ENCODE measurements around the gene FAM120B.

Gene FAM120B

DNA sequence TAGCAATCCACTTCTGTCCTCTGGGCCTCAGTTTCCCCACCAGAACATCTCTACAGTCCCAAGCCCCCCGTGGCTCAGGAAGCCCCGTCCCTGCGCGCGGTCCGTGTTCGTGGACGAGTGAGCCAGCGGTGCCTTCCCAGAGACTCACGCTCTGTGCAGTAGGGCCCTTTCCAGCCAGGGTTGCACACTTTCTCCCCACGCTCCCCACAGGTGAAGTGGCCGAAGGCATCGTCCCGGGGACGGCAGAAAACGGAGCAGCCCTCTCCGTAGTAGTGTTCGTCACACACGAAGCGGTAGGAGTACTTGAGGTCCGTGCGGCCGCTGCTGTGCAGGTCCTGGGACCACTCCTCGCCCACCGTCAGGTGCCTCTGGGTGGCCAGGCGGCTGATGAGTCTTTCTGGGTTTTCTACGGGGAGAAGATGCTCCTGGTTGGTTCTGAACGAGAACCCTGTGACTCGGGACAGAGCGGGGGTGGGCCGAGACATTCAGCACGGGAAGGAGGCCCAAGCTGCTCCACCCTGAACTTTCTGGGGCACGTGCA, 18.4 kb upstream of the FAM120B start:
- Mint-ChIP-seq H3K27ac (no peak overlapping the region), H3K36me3 (ENCODE audit: low read depth) (peaks cover 6% of the 10 kb centered on the region), H3K27me3 (ENCODE audit: low read depth) (peaks cover 75% of the 10 kb centered on the region), H3K4me3 (peak overlapping the region; percentile 69), H3K4me1 (ENCODE audit: low read depth) (peaks cover 22% of the 10 kb centered on the region), H3K9me3 (no peaks in the 10 kb centered on the region)

DNA sequence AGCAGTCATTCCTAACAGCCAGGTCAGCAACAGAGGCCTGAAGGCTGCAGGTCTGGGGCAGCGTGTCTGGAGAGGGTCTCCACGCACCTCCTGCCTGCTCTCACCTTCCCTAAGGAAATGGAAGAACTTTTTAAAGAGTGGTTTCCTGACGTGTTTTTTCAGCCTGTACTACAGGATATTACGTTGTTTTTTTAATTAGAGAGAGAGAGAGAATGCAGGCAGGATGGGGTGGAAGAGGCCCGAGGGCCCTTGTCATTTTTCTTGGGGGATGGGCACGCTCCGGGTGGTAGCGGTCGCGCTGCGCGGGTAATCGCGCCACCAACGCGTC, 17.7 kb upstream of the FAM120B start:
- Mint-ChIP-seq H3K9me3 (no peaks in the 10 kb centered on the region), H3K27ac (peak overlapping the region; percentile 50), H3K4me1 (ENCODE audit: low read depth) (peaks cover 26% of the 10 kb centered on the region), H3K36me3 (ENCODE audit: low read depth) (peaks cover 6% of the 10 kb centered on the region), H3K4me3 (peak overlapping the region; percentile 69), H3K27me3 (ENCODE audit: low read depth) (peaks cover 81% of the 10 kb centered on the region)

DNA sequence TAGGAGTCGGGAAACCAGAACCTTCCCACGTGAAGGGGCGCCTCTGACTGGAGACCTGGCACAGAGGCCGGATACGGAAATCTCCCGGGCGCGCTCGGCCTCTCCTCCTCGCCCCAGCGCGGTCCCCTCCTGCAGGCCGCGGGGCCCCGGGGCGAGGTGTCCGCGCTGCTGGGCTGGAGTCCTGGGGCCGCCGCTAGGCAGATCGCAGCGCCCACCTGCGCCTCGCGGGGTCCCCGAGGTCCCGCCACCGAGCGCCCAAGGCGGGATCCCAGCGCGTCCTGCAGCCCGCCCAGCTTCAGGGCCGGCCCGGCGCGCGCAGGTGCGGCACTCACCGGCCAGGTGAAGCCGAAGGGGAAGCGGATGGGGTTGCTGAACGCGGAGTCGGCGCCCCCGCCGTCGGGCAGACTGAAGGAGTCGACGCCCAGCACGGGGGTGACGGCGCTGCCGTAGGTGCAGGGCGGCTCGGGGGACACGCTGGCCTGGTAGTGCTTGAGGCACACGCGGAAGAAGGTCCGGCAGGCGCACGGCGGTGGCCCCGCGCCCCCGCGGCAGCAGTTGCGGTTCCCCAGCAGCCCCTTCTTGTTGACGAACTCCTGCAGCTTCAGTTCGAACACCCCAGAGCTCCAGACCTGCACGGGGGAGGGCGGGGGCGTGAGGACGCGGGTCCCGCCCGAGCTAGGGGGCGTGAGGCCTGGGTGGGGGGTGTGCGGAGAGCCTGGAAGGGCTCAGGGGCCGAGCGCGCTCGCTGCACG, 17.2 kb upstream of the FAM120B start:
- peaks cover 84% of the 10 kb centered on the region for H3K27me3 Mint-ChIP-seq (ENCODE audit: low read depth)
- peaks cover 6% of the 10 kb centered on the region for H3K36me3 Mint-ChIP-seq (ENCODE audit: low read depth)
- no peaks in the 10 kb centered on the region for H3K9me3 Mint-ChIP-seq

DNA sequence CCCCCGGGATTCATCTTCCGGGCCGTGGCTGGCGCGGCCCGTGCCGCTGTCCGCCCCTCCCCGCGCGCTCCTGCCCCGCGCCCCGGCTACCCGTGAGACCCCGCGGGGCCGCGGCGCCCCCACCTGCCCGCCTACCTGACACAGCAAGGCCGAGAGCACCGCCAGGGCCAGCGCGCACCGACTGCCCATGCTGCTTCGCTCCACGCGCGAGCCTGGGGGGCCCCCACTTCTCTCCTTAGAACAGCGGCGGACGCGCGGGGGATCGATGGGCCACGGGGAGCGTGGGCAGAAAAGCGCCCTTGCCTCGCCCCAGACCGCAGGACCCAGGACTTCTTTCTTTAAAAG, 16.6 kb upstream of the FAM120B start:
- Mint-ChIP-seq H3K36me3 (ENCODE audit: low read depth) (peaks cover 6% of the 10 kb centered on the region), H3K9me3 (no peaks in the 10 kb centered on the region), H3K4me1 (ENCODE audit: low read depth) (peaks cover 26% of the 10 kb centered on the region), H3K27me3 (ENCODE audit: low read depth) (peaks cover 87% of the 10 kb centered on the region), H3K27ac (no peak overlapping the region), H3K4me3 (peak overlapping the region; percentile 76)

More for the DNA sequence above, 17.2 kb upstream of the FAM120B start:
- peak overlapping the region; percentile 69 for H3K4me3 Mint-ChIP-seq
- peaks cover 26% of the 10 kb centered on the region for H3K4me1 Mint-ChIP-seq (ENCODE audit: low read depth)
- H3K27ac Mint-ChIP-seq: peak overlapping the region; percentile 50

DNA sequence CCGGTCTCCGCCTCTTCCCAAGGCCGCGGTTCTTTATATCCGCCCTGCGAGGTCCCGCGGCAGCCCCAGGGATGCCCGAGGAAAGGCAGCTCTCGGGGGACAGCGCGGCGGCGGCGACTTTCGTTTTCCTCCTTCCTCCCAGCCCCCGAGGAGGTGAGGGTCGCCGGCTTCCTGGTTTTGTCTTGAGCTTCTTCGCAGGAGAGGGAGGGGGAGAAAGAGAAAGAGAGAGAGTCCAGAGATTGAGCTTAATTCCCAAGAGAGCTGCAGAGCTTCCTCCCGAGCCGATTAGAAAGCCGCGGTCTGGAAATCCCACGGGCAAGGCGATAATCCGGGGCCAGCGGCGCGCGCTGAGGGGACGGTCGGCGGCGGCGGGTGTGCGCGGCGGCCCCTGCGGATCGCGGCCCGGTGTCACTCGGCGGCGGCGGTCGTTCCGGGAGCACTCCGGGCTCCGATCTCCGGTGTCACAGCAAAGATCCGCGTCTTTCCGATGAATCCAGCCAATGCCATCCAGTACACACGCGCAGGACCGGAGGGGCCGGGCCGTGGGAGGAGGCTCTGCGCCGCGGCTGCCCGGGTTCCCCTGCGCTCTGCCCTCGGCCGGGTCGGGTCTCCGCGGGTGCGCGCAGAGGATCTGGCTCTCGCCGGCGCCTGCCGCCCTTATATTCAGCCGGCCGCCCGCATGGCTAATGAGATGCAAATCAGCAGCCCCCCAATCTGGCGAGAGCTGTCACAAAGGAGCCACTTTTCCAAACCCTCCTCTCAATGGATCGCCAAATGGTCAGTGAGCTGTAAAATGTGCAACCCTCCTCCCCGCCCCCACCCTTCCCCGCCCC, 16.0 kb upstream of the FAM120B start, which contains the start of gene DLL1:
Gene DLL1, minus strand, starts transcription at position 783 of the 833 bp plus-strand sequence. CDS start 939 bp downstream, outside the sequence.
- peaks cover 87% of the 10 kb centered on the region for H3K27me3 Mint-ChIP-seq (ENCODE audit: low read depth)

DNA sequence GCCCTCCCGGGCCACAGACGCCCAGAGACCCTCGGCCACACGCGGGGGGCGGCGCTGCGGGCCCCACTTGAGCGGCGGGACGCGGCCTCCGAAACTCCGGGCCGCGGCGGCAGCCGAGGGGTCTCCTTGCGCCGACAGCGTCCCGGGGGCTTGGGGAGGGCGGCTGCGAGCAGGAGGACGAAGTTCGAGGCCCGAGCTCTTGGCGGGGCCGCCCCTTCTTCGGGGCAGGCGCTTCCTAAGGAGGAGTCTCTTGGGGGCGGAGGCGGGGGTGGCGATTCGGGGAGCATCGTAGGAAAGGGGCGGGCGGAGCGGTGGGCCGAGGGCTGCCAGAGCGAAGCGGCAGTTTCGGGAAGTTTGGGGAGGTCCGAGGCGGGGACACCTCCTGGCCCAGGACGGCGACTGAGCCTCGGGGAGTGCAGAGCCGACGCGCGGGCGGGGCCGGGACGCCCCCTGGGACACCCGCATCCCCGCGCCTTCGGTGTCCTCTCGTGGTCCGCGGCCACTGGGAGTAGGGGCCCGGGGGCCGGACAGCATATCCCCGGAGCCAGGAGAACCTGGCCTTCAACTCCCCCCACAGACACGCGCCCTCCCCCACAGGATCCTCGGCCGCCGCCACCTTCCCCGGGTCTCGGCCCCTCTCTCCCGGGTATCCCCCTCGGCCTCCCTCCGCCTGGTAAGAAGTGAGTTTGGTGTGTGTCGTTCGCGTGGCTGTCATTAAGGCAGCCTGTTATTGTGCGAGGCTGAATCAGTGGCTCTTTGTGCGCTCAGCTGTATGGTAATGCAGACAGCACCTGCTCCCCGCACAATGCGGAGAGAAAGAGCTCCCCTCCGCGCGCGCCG, 15.1 kb upstream of the FAM120B start:
- no peaks in the 10 kb centered on the region for H3K9me3 Mint-ChIP-seq
- H3K4me1 Mint-ChIP-seq (ENCODE audit: low read depth): peaks cover 26% of the 10 kb centered on the region
- H3K36me3 Mint-ChIP-seq (ENCODE audit: low read depth): peaks cover 6% of the 10 kb centered on the region
- H3K27me3 Mint-ChIP-seq (ENCODE audit: low read depth): peaks cover 86% of the 10 kb centered on the region
- H3K4me3 Mint-ChIP-seq: peak overlapping the region; percentile 88
- peak overlapping the region; percentile 31 for H3K27ac Mint-ChIP-seq

More for the DNA sequence above, 16.0 kb upstream of the FAM120B start, which contains the start of gene DLL1:
- Mint-ChIP-seq H3K4me3 (peak within 1 kb of the TSS; percentile 88), H3K9me3 (no peaks in the 10 kb centered on the region), H3K27ac (peak within 1 kb of the TSS; percentile 31), H3K4me1 (ENCODE audit: low read depth) (peaks cover 26% of the 10 kb centered on the region), H3K36me3 (ENCODE audit: low read depth) (peaks cover 6% of the 10 kb centered on the region)

DNA sequence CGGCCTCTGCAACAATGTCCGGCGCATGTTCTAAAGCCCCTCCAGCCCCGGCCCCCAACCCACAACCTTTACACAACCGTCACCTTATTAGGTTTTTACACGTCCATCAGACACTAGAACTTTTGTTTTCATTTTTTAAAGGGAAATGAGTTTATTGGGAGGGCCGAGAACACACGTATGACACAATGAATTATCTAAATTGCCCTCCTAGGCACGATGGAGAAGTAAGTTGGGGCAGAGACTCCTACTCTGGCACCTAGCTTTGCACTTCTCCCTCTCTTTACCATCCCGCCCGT, 14.5 kb upstream of the FAM120B start:
- H3K27me3 Mint-ChIP-seq (ENCODE audit: low read depth): peaks cover 80% of the 10 kb centered on the region
- no peaks in the 10 kb centered on the region for H3K9me3 Mint-ChIP-seq
- H3K4me3 Mint-ChIP-seq: peak overlapping the region; percentile 88
- peaks cover 6% of the 10 kb centered on the region for H3K36me3 Mint-ChIP-seq (ENCODE audit: low read depth)
- peaks cover 26% of the 10 kb centered on the region for H3K4me1 Mint-ChIP-seq (ENCODE audit: low read depth)
- H3K27ac Mint-ChIP-seq: peak overlapping the region; percentile 39

DNA sequence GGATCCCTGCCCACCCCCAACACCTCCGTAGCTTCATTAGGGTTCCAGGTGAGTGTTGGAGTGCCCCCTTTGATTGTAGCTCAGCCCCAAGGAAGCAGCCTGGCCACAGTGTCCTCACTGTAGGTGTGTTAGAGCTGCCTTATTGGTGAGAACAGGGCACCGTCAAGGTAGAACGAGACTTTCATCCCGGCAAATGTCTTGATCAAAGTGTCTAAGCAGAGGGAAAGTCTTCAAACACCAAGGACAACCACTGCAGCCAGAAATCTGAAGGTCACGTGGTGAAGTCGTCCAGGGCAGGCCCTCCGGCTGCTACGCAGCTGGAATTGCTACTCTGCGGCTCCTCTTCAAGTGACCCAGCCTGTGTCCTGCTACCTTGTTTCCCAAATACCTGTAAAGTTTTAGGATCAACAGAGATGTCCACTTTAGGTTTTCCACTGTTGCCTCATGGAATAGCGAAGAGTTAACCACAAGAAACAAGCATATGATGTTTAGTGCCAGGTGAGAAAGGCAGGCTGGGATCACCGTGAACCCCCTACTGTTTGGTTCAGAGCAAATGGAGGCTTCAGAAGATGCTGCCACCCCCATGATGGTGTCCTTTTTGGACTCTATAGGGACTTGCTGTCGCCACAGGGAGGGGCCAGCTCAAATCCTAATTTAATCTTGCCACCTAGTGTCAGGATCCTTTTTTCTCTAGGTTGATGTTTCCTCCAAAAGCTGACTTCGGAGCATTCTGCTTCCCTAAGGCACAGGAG, 14.0 kb upstream of the FAM120B start:
- peaks cover 6% of the 10 kb centered on the region for H3K36me3 Mint-ChIP-seq (ENCODE audit: low read depth)
- H3K27me3 Mint-ChIP-seq (ENCODE audit: low read depth): peaks cover 80% of the 10 kb centered on the region
- peaks cover 26% of the 10 kb centered on the region for H3K4me1 Mint-ChIP-seq (ENCODE audit: low read depth)
- peak overlapping the region; percentile 46 for H3K4me3 Mint-ChIP-seq
- H3K27ac Mint-ChIP-seq: peak overlapping the region; percentile 39
- H3K9me3 Mint-ChIP-seq: no peaks in the 10 kb centered on the region

DNA sequence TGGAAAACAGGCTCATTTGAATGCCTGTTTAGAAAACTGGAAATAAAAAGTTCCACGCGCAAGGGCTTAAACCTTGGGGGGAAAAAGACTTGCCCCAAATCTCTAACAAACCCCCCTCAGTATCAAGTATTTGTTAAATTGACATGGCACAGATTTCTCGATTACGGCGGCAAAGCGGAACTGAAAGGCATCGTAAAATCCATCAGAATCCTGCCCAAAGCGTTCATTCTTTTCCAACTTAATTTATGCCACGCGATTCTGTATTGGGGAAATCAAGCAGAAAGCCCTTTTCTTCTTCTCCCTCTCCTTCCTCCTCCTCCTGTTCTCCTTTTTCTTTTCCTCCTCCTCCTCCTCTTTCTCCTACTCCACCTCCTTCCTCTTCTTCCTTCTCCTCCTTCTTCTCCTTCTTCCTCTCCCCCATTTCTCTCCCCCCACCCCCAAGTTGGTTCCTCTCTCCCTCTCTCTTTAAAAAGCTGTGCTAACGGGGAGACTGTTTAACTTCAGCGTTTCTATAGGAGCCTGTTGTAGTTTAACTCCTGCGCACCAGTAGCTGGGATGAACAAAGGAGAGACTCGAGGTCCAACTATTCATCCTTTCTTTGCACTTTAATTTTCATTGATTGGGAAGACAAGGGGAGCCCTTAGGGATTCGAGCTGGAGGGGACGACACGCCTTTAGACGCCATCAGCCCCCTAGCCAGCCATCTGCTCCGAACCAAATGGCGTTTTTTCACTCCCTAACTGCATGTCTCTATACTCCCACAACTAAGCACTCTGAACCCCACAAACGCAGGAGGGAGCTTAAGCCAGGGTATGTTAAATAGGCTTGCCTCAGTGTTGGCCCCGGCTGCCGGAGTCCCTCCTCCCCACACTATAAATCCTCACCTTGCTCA, 13.0 kb upstream of the FAM120B start:
- no peaks in the 10 kb centered on the region for H3K9me3 Mint-ChIP-seq

DNA sequence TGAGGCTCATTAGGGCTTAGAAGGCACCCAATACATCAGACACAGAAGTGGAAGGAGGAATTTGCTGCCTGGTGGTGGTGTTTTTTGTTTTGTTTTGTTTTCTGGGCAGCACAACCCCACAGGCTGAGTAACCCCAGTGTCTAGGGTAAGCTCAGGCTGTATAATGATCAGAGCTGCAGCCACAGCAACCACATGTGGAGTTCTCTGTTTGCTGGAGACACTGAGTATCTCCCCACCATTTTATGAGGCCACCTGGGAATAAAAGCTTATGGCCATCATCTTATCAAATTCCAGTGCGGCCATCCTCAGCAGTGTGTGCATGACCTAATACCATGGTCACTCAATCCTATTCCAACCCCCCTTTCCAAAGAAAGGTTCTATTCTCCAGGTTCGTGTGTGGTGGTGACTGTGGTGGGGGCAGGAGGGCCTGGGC, 12.2 kb upstream of the FAM120B start:
- Mint-ChIP-seq H3K4me3 (no peak overlapping the region), H3K9me3 (no peaks in the 10 kb centered on the region), H3K4me1 (ENCODE audit: low read depth) (peaks cover 20% of the 10 kb centered on the region), H3K27me3 (ENCODE audit: low read depth) (peaks cover 82% of the 10 kb centered on the region), H3K36me3 (ENCODE audit: low read depth) (peaks cover 2% of the 10 kb centered on the region), H3K27ac (no peak overlapping the region)

More for the DNA sequence above, 13.0 kb upstream of the FAM120B start:
- H3K4me3 Mint-ChIP-seq: no peak overlapping the region
- peaks cover 24% of the 10 kb centered on the region for H3K4me1 Mint-ChIP-seq (ENCODE audit: low read depth)
- H3K36me3 Mint-ChIP-seq (ENCODE audit: low read depth): peaks cover 2% of the 10 kb centered on the region
- H3K27me3 Mint-ChIP-seq (ENCODE audit: low read depth): peaks cover 80% of the 10 kb centered on the region
- no peak overlapping the region for H3K27ac Mint-ChIP-seq

DNA sequence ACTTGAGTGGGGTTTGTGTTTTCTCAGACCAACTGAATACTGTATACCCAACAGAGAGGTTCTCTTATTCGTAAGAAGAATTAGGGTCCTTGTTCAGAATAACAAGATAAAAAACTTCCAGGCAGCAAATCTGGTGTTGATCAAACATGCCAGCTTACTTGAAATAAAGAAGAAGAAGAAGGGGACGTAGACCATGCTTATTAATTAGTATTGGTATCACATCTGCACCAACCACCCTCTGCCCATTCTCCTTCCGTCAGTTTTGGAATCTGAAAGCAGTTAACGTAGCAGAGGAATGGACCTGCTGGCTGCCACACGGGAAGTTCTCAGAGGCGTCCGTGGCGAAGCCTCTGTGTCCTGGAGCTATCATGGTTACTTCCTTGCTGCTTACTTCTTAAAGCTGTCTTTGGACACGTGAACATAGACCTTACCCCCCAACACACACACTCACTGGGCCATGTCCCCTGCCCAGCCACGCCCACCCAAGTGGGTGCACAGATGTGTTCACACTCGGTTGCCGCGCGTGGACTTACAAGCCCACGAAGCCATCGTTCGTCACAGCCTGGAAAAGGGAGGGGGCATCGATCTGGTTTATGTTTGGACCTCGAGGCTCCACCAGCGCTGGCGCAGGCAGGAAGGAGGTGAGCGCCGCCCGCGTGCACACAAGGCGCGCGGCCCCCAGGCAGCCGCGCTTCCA, 11.6 kb upstream of the FAM120B start:
- H3K27me3 Mint-ChIP-seq (ENCODE audit: low read depth): peaks cover 88% of the 10 kb centered on the region
- peaks cover 20% of the 10 kb centered on the region for H3K4me1 Mint-ChIP-seq (ENCODE audit: low read depth)
- no peaks in the 10 kb centered on the region for H3K9me3 Mint-ChIP-seq
- H3K36me3 Mint-ChIP-seq (ENCODE audit: low read depth): peaks cover 2% of the 10 kb centered on the region
- no peak overlapping the region for H3K27ac Mint-ChIP-seq
- H3K4me3 Mint-ChIP-seq: peak overlapping the region; percentile 32

DNA sequence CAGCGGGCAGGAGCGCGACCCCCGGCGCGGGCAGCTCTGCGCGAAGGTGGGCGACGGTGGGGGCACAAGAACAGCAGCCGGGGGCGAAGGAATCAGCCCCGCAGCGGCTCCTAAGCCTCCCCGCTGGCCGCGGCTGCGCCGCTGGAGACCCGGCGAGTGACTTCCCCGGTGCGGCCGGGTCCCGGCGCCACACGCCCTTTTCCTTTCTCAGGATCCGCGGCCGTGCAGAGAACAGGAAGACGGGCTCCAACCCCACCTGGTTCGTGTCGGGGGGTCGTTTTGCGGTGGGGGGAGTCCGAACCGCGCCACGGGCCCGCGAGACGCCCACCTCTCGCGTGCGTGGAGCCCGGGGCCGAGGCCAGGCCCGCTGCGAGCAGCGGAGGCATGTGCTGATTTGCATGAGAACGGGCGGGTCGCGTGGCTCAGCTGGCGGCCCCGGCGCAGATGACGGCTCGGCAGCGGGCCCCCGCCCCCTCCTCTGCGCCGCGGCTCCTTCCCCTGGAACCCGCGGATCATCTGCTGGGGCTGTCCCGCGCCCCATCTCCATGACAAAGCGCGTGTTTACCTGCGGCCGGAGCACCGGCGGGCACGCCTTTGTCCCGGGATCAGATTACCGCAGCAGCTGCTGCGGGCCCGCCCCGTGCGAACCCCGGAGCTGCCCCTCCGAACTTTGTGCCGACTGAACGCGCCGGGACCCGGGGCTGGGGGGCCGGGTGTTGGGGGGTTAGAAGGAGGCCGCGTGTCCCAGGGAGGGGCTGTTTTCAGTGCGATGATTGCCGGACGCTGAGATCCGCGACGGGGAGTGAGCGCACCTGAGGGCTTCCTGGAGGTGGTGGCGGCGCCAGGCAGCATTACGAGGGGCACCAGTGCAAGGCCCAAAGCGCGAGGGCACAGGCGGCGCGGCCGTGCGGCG, 10.8 kb upstream of the FAM120B start:
- Mint-ChIP-seq H3K9me3 (no peaks in the 10 kb centered on the region), H3K36me3 (ENCODE audit: low read depth) (peaks cover 2% of the 10 kb centered on the region)

More for the DNA sequence above, 10.8 kb upstream of the FAM120B start:
- H3K27me3 Mint-ChIP-seq (ENCODE audit: low read depth): peaks cover 87% of the 10 kb centered on the region
- H3K4me3 Mint-ChIP-seq: peak overlapping the region; percentile 72
- peak overlapping the region; percentile 55 for H3K27ac Mint-ChIP-seq
- peaks cover 16% of the 10 kb centered on the region for H3K4me1 Mint-ChIP-seq (ENCODE audit: low read depth)

Data from T-helper 1 cell treated with Interleukin-12 subunit alpha and Interleukin-12 subunit beta and Interleukin-4 antibody, amounts not matched to agents 30 μg/mL and 1 μg/mL, for 36 hours (primary cell).